Thyroid gland (tissue), 4 donors: ENCODE results near the gene GLIS1.

Experiments
- POLR2A ChIP-seq, 2 donors: fragments of 450-650 bp; IDR thresholded peaks; one replicate each; pipeline ENCODE4 v1.6.1; 2017; ENCODE audit warnings: antibody characterized with exemption in 2 of 2, mild to moderate bottlenecking in 2 of 2, moderate library complexity in 1 of 2
- TF ChIP-seq, protein P1 (sequence below), 6 experiments: fragments of 200-600 bp in 3 of 6; fragments of 450-650 bp in 3 of 6; sonication (generic) in 3 of 6; IDR thresholded peaks; one replicate each; pipeline ENCODE4 v1.5.1; 2016 to 2019; ENCODE audit warnings: antibody characterized with exemption in 6 of 6, mild to moderate bottlenecking in 2 of 6, inconsistent platforms in 1 of 6, moderate library complexity in 1 of 6

DNA sequence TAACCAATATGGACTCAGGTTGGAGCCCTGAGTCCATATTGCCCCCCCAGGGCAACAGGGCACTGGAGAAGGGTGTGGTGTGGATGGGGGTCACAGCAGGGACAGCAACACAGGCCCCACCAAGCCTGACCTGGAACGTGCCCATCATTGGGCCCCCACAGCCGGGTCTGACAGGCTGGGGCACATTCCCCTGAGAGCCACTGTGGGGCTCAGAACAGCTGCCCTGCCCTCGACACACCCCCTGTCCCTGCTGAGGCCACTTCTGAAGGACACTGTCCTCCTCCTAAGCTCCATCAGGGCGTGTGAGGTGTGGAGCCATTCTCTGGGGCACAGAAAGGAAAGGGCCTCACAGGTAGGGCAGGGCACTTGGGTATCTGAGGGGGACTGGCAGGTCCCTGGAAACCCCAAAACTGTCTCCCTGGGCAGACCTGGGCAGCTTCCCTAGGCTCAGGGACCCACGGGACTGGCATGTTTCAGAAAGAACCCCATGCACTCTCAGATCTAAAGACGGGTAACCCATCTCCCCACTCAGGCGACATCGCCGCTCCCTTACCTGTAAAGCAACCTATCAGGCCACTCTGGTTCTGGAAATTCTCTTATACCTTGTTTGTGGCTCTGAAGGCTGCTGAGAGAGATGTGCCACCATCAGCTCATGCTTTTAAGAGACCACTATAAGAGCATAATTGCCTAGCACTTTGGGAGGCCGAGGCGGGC, 184.2 kb downstream of the GLIS1 start:
- TF ChIP-seq POLR2A (IDR thresholded peaks at IDR 0.05) = no peak
- TF ChIP-seq, protein P1, sequence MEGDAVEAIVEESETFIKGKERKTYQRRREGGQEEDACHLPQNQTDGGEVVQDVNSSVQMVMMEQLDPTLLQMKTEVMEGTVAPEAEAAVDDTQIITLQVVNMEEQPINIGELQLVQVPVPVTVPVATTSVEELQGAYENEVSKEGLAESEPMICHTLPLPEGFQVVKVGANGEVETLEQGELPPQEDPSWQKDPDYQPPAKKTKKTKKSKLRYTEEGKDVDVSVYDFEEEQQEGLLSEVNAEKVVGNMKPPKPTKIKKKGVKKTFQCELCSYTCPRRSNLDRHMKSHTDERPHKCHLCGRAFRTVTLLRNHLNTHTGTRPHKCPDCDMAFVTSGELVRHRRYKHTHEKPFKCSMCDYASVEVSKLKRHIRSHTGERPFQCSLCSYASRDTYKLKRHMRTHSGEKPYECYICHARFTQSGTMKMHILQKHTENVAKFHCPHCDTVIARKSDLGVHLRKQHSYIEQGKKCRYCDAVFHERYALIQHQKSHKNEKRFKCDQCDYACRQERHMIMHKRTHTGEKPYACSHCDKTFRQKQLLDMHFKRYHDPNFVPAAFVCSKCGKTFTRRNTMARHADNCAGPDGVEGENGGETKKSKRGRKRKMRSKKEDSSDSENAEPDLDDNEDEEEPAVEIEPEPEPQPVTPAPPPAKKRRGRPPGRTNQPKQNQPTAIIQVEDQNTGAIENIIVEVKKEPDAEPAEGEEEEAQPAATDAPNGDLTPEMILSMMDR (IDR thresholded peaks at IDR 0.05) = no peak
